Cardiac atrium fibroblast (primary cell): ENCODE results near the gene SPSB2. TPM values are rescaled to one million over a fixed set of nuclear protein-coding genes. Genes with fewer than 3 reads are reported as not detected.

ENCODE experiments used
- total RNA-seq: library from RNA; depleted of rRNA; stranded (reverse); fragments of >200 nt; gene quantifications from 2 replicates; pipeline ENCODE4 v1.2.3, GENCODE V29; 2015

The SPSB2 gene
- 2.4 and 3.8 TPM in 2 replicates for total RNA-seq

GRCh38 chr12:6873094-6874014, at the start of gene SPSB2:
SPSB2 (minus strand) TSS chr12:6873303; CDS start chr12:6872901, 402 bp downstream.

GRCh38 chr12:6914246-6914946, 41.3 kb upstream of the SPSB2 start, which contains the start of gene ENO2:
ENO2 (plus strand) TSS chr12:6914580; CDS start chr12:6915833, 1,253 bp downstream.

GRCh38 chr12:6904280-6905276, 31.5 kb upstream of the SPSB2 start, which contains the start of gene LRRC23:
LRRC23 (plus strand) TSS chr12:6904822; CDS start chr12:6905634, 812 bp downstream.

GRCh38 chr12:6867413-6868210, 5.5 kb downstream of the SPSB2 start, which contains the start of gene TPI1:
TPI1 (plus strand) TSS chr12:6867531; CDS start chr12:6867567, 36 bp downstream.

GRCh38 chr12:6851921-6852650, 21.0 kb downstream of the SPSB2 start, which contains the start of gene USP5:
USP5 (plus strand) TSS chr12:6852150; CDS start chr12:6852180, 30 bp downstream.

GRCh38 chr12:6851153-6851920, 21.8 kb downstream of the SPSB2 start, which contains the start of gene CDCA3:
CDCA3 (minus strand) TSS chr12:6851286; CDS start chr12:6850952, 334 bp downstream.

GRCh38 chr12:6840761-6841515, 32.2 kb downstream of the SPSB2 start, which contains the start of gene GNB3:
GNB3 (plus strand) TSS chr12:6840925; CDS start chr12:6841288, 363 bp downstream.

GRCh38 chr12:6827982-6828780, 44.9 kb downstream of the SPSB2 start, which contains the start of gene P3H3:
P3H3 (plus strand) TSS chr12:6828407; CDS start chr12:6828441, 34 bp downstream.

GRCh38 chr12:6821591-6822425, 51.3 kb downstream of the SPSB2 start, which contains the start of gene GPR162:
GPR162 (plus strand) TSS chr12:6821821; CDS start chr12:6823899, 2,078 bp downstream.

Other genes with a start within 250 kb of the SPSB2 start
- not detected in 2 replicates for gene LPAR5, start 237.3 kb downstream of the SPSB2 start, total RNA-seq
- 0.32 TPM in 1 of 2 replicates, not detected in the other for gene ACRBP, start 225.9 kb downstream of the SPSB2 start, total RNA-seq
- 20.8 and 26.9 TPM in 2 replicates for gene ING4, start 210.2 kb downstream of the SPSB2 start, total RNA-seq
- 25.1 and 33.4 TPM in 2 replicates for gene ZNF384, start 183.9 kb downstream of the SPSB2 start, total RNA-seq
- gene PIANP, start 172.5 kb downstream of the SPSB2 start, total RNA-seq, result not detected in 2 replicates
- 85.7 and 96.7 TPM in 2 replicates for gene COPS7A, start 149.3 kb downstream of the SPSB2 start, total RNA-seq
- gene MLF2, start 120.2 kb downstream of the SPSB2 start, total RNA-seq, result 194 and 295 TPM in 2 replicates
- 162 and 171 TPM in 2 replicates for gene PTMS, start 106.9 kb downstream of the SPSB2 start, total RNA-seq
- gene LAG3, start 100.8 kb downstream of the SPSB2 start, total RNA-seq, result 0.16 TPM in 1 of 2 replicates, not detected in the other
- gene CD4, start 83.8 kb downstream of the SPSB2 start, total RNA-seq, result 2.6 and 2.9 TPM in 2 replicates
- gene GPR162, start 51.5 kb downstream of the SPSB2 start, total RNA-seq, result 2.6 and 7.0 TPM in 2 replicates
- 33.7 and 53.1 TPM in 2 replicates for gene P3H3, start 44.9 kb downstream of the SPSB2 start, total RNA-seq
- gene GNB3, start 32.4 kb downstream of the SPSB2 start, total RNA-seq, result 2.5 TPM in 1 of 2 replicates, not detected in the other
- 8.3 and 16.2 TPM in 2 replicates for gene CDCA3, start 22.0 kb downstream of the SPSB2 start, total RNA-seq
- 48.9 and 59.5 TPM in 2 replicates for gene USP5, start 21.2 kb downstream of the SPSB2 start, total RNA-seq
- 2,290 and 2,319 TPM in 2 replicates for gene TPI1, start 5.8 kb downstream of the SPSB2 start, total RNA-seq
- 7.2 and 8.1 TPM in 2 replicates for gene LRRC23, start 31.5 kb upstream of the SPSB2 start, total RNA-seq
- 35.2 and 59.6 TPM in 2 replicates for gene ENO2, start 41.3 kb upstream of the SPSB2 start, total RNA-seq
- gene ATN1, start 54.7 kb upstream of the SPSB2 start, total RNA-seq, result 11.5 and 19.7 TPM in 2 replicates
- not detected in 2 replicates for gene RNU7-1, start 70.5 kb upstream of the SPSB2 start, total RNA-seq
- gene C12orf57, start 70.7 kb upstream of the SPSB2 start, total RNA-seq, result 260 and 364 TPM in 2 replicates
- gene PTPN6, start 78.1 kb upstream of the SPSB2 start, total RNA-seq, result under 0.01 TPM in 1 of 2 replicates, not detected in the other
- 224 and 241 TPM in 2 replicates for gene PHB2, start 97.4 kb upstream of the SPSB2 start, total RNA-seq
- gene EMG1, start 97.6 kb upstream of the SPSB2 start, total RNA-seq, result 20.4 and 34.0 TPM in 2 replicates
- gene LPCAT3, start 145.2 kb upstream of the SPSB2 start, total RNA-seq, result 26.4 and 29.3 TPM in 2 replicates
- gene C1S, start 187.4 kb upstream of the SPSB2 start, total RNA-seq, result 143 and 352 TPM in 2 replicates
- 266 and 542 TPM in 2 replicates for gene C1R, start 219.1 kb upstream of the SPSB2 start, total RNA-seq
- gene C1RL, start 235.9 kb upstream of the SPSB2 start, total RNA-seq, result 37.0 and 126 TPM in 2 replicates